ENCODE measurements around the gene FAM241B. TPM values are rescaled to one million over a fixed set of nuclear protein-coding genes. Genes with fewer than 3 reads are reported as not detected.

The FAM241B gene
- total RNA-seq, 2 experiments from 2014 or later = 14.1 to 17.5 TPM

DNA sequence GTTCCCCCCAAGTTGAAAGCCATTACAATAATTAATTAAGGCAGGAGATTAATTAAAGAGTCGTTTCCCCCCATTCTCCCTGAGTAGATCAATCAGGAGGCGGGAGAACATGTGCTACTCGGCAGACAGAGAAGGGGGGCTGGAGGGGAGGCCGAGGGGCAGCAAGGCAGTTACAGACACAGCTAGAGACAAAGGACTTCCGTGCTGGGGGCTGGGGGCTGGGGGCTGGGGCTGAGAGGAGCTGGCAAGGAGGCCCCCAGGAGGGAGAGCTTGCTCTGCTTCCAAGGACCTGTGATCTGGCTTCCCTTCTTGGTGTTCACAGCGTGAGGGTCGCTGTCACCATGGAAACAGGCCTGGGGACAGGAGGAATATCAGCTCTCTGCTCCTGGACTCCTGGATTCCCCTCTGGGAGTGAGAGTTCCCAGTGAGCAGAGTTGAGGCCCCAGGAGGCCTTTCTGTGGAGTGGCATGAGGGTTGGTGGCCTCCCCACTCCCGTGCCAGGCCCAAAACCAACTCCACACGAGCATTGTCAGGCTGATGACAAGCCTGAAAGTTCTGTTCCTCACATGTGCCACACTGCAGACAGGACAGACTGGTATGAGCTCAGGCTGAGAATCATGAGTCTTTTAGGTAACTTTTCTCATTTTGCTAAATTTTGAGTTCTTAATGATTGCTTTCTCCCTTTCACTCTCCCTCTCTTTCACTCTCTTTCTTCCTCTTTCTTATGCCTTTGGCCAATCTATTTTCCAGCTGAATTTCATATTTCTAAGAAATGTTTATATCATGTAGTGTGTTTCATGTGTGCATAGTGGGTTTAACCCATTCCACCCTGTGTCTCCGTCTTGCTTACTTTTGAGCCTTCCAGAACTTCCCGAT lies 16.4 kb downstream of the FAM241B start:
- Mint-ChIP-seq H3K9me3 (no peaks in the 10 kb centered on the region), H3K36me3 (ENCODE audit: low read depth) (no peaks in the 10 kb centered on the region), H3K4me1 (ENCODE audit: low read depth) (peaks cover 7% of the 10 kb centered on the region), H3K27ac (no peak overlapping the region), H3K4me3 (no peak overlapping the region), H3K27me3 (peaks cover 5% of the 10 kb centered on the region)
- Histone ChIP-seq H3K4me1 (ENCODE audit: insufficient read depth, low read length) (peaks cover 12% of the 10 kb centered on the region), H3K27ac (ENCODE audit: low read depth in 1 of 2, low read length in 2 of 2) (no peak overlapping the region), H3K9me3 (ENCODE audit: control insufficient read depth in 1 of 2, insufficient read depth in 1 of 2, low read length in 2 of 2) (peaks cover 0 to 4% of the 10 kb centered on the region in 2 experiments), H3K4me3 (ENCODE audit: low read length) (no peak overlapping the region), H3K36me3 (ENCODE audit: insufficient read depth, low read length) (no peaks in the 10 kb centered on the region), H3K27me3 (ENCODE audit: control insufficient read depth in 1 of 2, insufficient read depth in 2 of 2, low read length in 2 of 2) (peaks cover 0 to 3% of the 10 kb centered on the region in 2 experiments)
- TF ChIP-seq, protein P1, sequence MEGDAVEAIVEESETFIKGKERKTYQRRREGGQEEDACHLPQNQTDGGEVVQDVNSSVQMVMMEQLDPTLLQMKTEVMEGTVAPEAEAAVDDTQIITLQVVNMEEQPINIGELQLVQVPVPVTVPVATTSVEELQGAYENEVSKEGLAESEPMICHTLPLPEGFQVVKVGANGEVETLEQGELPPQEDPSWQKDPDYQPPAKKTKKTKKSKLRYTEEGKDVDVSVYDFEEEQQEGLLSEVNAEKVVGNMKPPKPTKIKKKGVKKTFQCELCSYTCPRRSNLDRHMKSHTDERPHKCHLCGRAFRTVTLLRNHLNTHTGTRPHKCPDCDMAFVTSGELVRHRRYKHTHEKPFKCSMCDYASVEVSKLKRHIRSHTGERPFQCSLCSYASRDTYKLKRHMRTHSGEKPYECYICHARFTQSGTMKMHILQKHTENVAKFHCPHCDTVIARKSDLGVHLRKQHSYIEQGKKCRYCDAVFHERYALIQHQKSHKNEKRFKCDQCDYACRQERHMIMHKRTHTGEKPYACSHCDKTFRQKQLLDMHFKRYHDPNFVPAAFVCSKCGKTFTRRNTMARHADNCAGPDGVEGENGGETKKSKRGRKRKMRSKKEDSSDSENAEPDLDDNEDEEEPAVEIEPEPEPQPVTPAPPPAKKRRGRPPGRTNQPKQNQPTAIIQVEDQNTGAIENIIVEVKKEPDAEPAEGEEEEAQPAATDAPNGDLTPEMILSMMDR (IDR thresholded peaks at IDR 0.05) = no peak
- DNase-seq (no peak), ATAC-seq (ENCODE audit: poor library complexity) (no peak)
- ChIA-PET CTCF (interaction anchor here (1.4 kb wide), 1 partner anchor 131 kb away, joined by 3 read pairs; no protein-coding TSS in a partner anchor), POLR2A (no interaction called here)
- intact Hi-C loops (cut with DNase I, micrococcal nuclease) = loop anchor here (5.0 to 10.0 kb wide), 2 partner anchors 68 to 266 kb away; no protein-coding TSS in a partner anchor

DNA sequence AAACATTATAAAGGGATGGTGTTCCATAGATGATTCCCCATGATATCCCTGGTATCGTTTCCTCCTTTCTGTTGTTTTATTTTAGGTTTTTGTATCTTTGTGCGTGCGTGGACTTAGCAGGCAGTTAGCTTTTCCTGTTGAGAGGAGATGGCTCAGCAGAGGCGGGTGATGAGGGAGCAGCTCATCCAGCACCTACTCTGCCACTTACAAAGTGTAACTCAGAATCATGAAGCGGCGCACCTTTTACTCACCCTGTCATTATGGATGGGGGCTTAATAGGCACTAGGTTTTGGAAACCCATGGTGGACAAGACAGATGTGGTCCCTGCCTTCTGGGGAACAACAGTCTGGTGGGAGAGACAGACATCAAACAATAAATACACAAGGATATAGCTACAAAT lies 17.1 kb downstream of the FAM241B start:
- DNase-seq (no peak), ATAC-seq (ENCODE audit: poor library complexity) (no peak)
- Histone ChIP-seq H3K36me3 (ENCODE audit: insufficient read depth, low read length) (no peaks in the 10 kb centered on the region), H3K9me3 (ENCODE audit: control insufficient read depth in 1 of 2, insufficient read depth in 1 of 2, low read length in 2 of 2) (no peaks in the 10 kb centered on the region), H3K4me1 (ENCODE audit: insufficient read depth, low read length) (peaks cover 19% of the 10 kb centered on the region), H3K4me3 (ENCODE audit: low read length) (no peak overlapping the region), H3K27me3 (ENCODE audit: control insufficient read depth in 1 of 2, insufficient read depth in 2 of 2, low read length in 2 of 2) (peaks cover 0 to 3% of the 10 kb centered on the region in 2 experiments), H3K27ac (ENCODE audit: low read depth in 1 of 2, low read length in 2 of 2) (no peak overlapping the region)
- H3K9me3 Mint-ChIP-seq = no peaks in the 10 kb centered on the region
- no peak overlapping the region for H3K4me3 Mint-ChIP-seq
- intact Hi-C loops (cut with DNase I, micrococcal nuclease) = loop anchor here (5.0 to 10.0 kb wide), 2 partner anchors 68 to 265 kb away; no protein-coding TSS in a partner anchor
- no peak overlapping the region for H3K27ac Mint-ChIP-seq
- ChIA-PET POLR2A (no interaction called here), CTCF (interaction anchor here (1.4 kb wide), 1 partner anchor 132 kb away, joined by 3 read pairs; no protein-coding TSS in a partner anchor)
- peaks cover 14% of the 10 kb centered on the region for H3K4me1 Mint-ChIP-seq (ENCODE audit: low read depth)
- H3K36me3 Mint-ChIP-seq (ENCODE audit: low read depth) = no peaks in the 10 kb centered on the region
- TF ChIP-seq, protein P1 (IDR thresholded peaks at IDR 0.05) = no peak
- H3K27me3 Mint-ChIP-seq = peaks cover 5% of the 10 kb centered on the region

DNA sequence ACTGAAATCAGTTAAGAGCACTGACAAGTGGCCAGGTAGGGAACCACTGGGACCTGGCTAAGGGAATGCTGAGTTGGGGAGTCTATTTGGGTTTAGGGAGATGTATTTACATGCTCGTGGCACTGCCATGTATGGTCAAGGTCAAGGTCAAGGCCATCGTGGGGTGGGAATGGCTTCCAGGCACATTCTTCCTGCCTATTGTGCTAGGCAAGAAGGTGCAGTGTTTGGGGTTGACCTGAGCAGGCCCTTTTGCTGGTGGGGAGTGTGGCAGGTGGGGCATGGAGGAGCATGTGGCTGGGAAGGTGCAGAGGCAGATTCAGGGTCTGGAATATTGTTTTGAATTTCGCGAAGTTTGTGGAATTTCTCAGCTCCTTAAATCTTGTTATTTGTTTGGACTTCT lies 17.8 kb downstream of the FAM241B start:
- peaks cover 0 to 6% of the 10 kb centered on the region in 2 experiments for H3K9me3 ChIP-seq (ENCODE audit: control insufficient read depth in 1 of 2, insufficient read depth in 1 of 2, low read length in 2 of 2)
- H3K4me1 ChIP-seq (ENCODE audit: insufficient read depth, low read length) = peaks cover 20% of the 10 kb centered on the region
- ATAC-seq (ENCODE audit: poor library complexity) = no peak
- Mint-ChIP-seq H3K27ac (no peak overlapping the region), H3K4me1 (ENCODE audit: low read depth) (peaks cover 14% of the 10 kb centered on the region), H3K27me3 (peaks cover 5% of the 10 kb centered on the region), H3K9me3 (no peaks in the 10 kb centered on the region), H3K4me3 (no peak overlapping the region), H3K36me3 (ENCODE audit: low read depth) (no peaks in the 10 kb centered on the region)
- no peak for DNase-seq
- no peaks in the 10 kb centered on the region for H3K36me3 ChIP-seq (ENCODE audit: insufficient read depth, low read length)
- CTCF ChIA-PET = no interaction called here
- H3K27me3 ChIP-seq (ENCODE audit: control insufficient read depth in 1 of 2, insufficient read depth in 2 of 2, low read length in 2 of 2) = peaks cover 0 to 3% of the 10 kb centered on the region in 2 experiments
- intact Hi-C loops (cut with DNase I, micrococcal nuclease) = loop anchor here (5.0 to 10.0 kb wide), 2 partner anchors 67 to 264 kb away; no protein-coding TSS in a partner anchor
- H3K4me3 ChIP-seq (ENCODE audit: low read length) = no peak overlapping the region
- POLR2A ChIA-PET = no interaction called here
- TF ChIP-seq, protein P1 (IDR thresholded peaks at IDR 0.05) = no peak
- no peak overlapping the region for H3K27ac ChIP-seq (ENCODE audit: low read depth in 1 of 2, low read length in 2 of 2)
